Testis (tissue), 3 donors: Measurements from ENCODE around the gene CD300LG. TPM values are rescaled to one million over a fixed set of nuclear protein-coding genes. Genes with fewer than 3 reads are reported as not detected.

ENCODE experiments used
- DNase-seq: peaks from one replicate; pipeline ENCODE4 v3.0.0-alpha.2; 2019
- H3K27ac ChIP-seq, 2 donors: fragments of 200-600 bp; sonication (generic); one replicate each; pipeline ENCODE4 v1.5.1; 2019
- H3K27me3 ChIP-seq: fragments of 200-600 bp; sonication (generic); one replicate; pipeline ENCODE4 v1.5.1; 2019
- H3K36me3 ChIP-seq: fragments of 200-600 bp; sonication (generic); one replicate; pipeline ENCODE4 v1.5.1; 2017; ENCODE audit warnings: low read depth; ENCODE audit errors: missing control alignments
- H3K4me1 ChIP-seq: fragments of 200-600 bp; sonication (generic); one replicate; pipeline ENCODE4 v1.5.1; 2019
- H3K4me3 ChIP-seq, 2 donors: fragments of 200-600 bp; sonication (generic); one replicate each; pipeline ENCODE4 v1.5.1; 2017 to 2019
- H3K9me3 ChIP-seq: fragments of 200-600 bp; sonication (generic); one replicate; pipeline ENCODE4 v1.5.1; 2017
- POLR2A ChIP-seq: fragments of 450-650 bp; IDR thresholded peaks from one replicate; pipeline ENCODE4 v1.6.1; 2017; ENCODE audit warnings: antibody characterized with exemption, mild to moderate bottlenecking, moderate library complexity
- WGBS, 2 donors: methylation state at CpG; one replicate each; pipeline ENCODE4 v1.1.5; 2018; 5-methylcytosine and 5-hydroxymethylcytosine counted together
- intact Hi-C: fragments of 100-400 bp; cut with DNase I; formaldehyde crosslinking; loops from one replicate; pipeline ENCODE4 v1.15.1; 2023; ENCODE audit warnings: low total_unique reads
- polyA plus RNA-seq: library from polyadenylated mRNA; stranded (reverse); fragments of 350-450 nt; fragmentation: Illumina TruSeq; extraction: RNeasy Lipid Tissue Mini Kit (QIAGEN cat#74804); gene quantifications from one replicate; pipeline ENCODE4 v1.2.3, GENCODE V29; 2014; ENCODE audit warnings: low read depth, low replicate concordance; ENCODE audit not compliant: insufficient read depth
- total RNA-seq, 2 donors: library from RNA; depleted of rRNA; stranded (reverse); fragments of >200 nt; gene quantifications; one replicate each; pipeline ENCODE4 v1.2.3, GENCODE V29; 2016
- TF ChIP-seq, protein P1 (sequence below), 3 experiments: fragments of 450-650 bp in 2 of 3; fragments of 200-600 bp in 1 of 3; sonication (generic) in 1 of 3; IDR thresholded peaks; one replicate each; pipeline ENCODE4 v1.5.1; 2016 to 2019; ENCODE audit warnings: antibody characterized with exemption in 3 of 3, mild to moderate bottlenecking in 2 of 3, moderate library complexity in 1 of 3

The CD300LG gene
- total and polyA plus RNA-seq, 3 donors from 2014 or later: 48.4 to 53.9 (median 49.2) TPM

- Histone ChIP-seq H3K4me3 (peak overlapping the region; percentile 78 to 87), H3K27me3 (no peaks in the 10 kb centered on the region), H3K27ac (peak overlapping the region; percentile 81 to 84), H3K9me3 (no peaks in the 10 kb centered on the region), H3K4me1 (peaks cover 13% of the 10 kb centered on the region), H3K36me3 (no peaks in the 10 kb centered on the region)
- TF ChIP-seq, protein P1, sequence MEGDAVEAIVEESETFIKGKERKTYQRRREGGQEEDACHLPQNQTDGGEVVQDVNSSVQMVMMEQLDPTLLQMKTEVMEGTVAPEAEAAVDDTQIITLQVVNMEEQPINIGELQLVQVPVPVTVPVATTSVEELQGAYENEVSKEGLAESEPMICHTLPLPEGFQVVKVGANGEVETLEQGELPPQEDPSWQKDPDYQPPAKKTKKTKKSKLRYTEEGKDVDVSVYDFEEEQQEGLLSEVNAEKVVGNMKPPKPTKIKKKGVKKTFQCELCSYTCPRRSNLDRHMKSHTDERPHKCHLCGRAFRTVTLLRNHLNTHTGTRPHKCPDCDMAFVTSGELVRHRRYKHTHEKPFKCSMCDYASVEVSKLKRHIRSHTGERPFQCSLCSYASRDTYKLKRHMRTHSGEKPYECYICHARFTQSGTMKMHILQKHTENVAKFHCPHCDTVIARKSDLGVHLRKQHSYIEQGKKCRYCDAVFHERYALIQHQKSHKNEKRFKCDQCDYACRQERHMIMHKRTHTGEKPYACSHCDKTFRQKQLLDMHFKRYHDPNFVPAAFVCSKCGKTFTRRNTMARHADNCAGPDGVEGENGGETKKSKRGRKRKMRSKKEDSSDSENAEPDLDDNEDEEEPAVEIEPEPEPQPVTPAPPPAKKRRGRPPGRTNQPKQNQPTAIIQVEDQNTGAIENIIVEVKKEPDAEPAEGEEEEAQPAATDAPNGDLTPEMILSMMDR (IDR thresholded peaks at IDR 0.05): no peak
- no peak for TF ChIP-seq POLR2A
- WGBS, 2 donors: 3 to 8% methylated on average over 21 to 37 of the region's 37 CpGs
- peak; percentile 92 for DNase-seq
- intact Hi-C loops: no loop called here
Measured at GRCh38 chr17:43905985-43906852, 59.2 kb downstream of the CD300LG start.

- Histone ChIP-seq H3K4me3 (peak overlapping the region; percentile 78 to 87), H3K4me1 (peaks cover 13% of the 10 kb centered on the region), H3K36me3 (no peaks in the 10 kb centered on the region), H3K27ac (peak overlapping the region; percentile 81 to 84), H3K9me3 (no peaks in the 10 kb centered on the region), H3K27me3 (no peaks in the 10 kb centered on the region)
- no peak for DNase-seq
- TF ChIP-seq POLR2A: no peak
- TF ChIP-seq, protein P1 (IDR thresholded peaks at IDR 0.05): no peak
- 0 to 1% methylated on average over 19 to 29 of the region's 29 CpGs for WGBS, 2 donors
- intact Hi-C loops: no loop called here
Measured at GRCh38 chr17:43906951-43907424, 60.0 kb downstream of the CD300LG start.

DNA sequence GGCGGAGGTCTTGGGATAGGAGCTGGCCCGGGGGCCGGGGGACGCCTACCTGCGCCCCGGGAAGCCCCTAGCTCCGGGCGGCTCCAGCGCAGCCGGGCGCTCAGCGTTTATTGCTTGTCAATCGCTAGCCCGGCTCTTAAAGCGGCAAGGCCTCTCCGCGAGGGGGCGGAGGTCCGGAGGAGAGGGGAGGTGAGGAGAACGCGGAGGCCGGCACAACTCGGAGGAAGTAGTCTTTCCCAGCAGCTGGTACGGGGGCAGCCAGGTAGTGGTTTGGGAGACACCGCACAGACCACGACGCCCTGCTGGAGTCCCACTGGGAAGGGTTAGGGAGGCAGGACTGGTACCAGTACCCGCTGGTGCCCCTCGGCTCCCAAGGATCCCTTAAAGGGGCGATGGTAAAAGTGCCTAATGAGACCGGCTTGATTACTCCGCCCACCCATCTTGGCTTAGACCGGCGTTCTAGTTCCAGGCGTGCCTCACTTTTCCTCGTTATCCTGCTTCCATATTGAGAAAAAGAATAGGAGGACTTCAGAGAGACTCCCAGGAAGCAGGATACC is 60.5 kb downstream of the CD300LG start, which contains the start of gene MPP2:
Gene MPP2, minus strand, starts transcription at position 112 of the 557 bp plus-strand sequence. CDS start 3,076 bp downstream, outside the sequence.
- TF ChIP-seq, protein P1 (IDR thresholded peaks at IDR 0.05): peak in 1 of 3 experiments; percentile 24
- TF ChIP-seq POLR2A: no peak
- H3K27ac ChIP-seq: peak within 1 kb of the TSS; percentile 81 to 84
- H3K4me3 ChIP-seq: peak within 1 kb of the TSS; percentile 78 to 87
- H3K36me3 ChIP-seq: no peaks in the 10 kb centered on the region
- intact Hi-C loops: no loop called here
- peaks cover 13% of the 10 kb centered on the region for H3K4me1 ChIP-seq
- peak; percentile 92 for DNase-seq
- no peaks in the 10 kb centered on the region for H3K27me3 ChIP-seq
- H3K9me3 ChIP-seq: no peaks in the 10 kb centered on the region
- WGBS, 2 donors: 0 to 1% methylated on average over 34 to 36 of the region's 36 CpGs

GRCh38 chr17:43907998-43908721 is 61.2 kb downstream of the CD300LG start:
- no peaks in the 10 kb centered on the region for H3K36me3 ChIP-seq
- no peak for TF ChIP-seq POLR2A
- no peaks in the 10 kb centered on the region for H3K27me3 ChIP-seq
- peak overlapping the region; percentile 81 to 84 for H3K27ac ChIP-seq
- H3K4me3 ChIP-seq: peak overlapping the region; percentile 78 to 87
- peaks cover 13% of the 10 kb centered on the region for H3K4me1 ChIP-seq
- 12 to 14% methylated on average over 23 to 26 of the region's 26 CpGs for WGBS, 2 donors
- peak; percentile 83 for DNase-seq
- intact Hi-C loops: no loop called here
- no peaks in the 10 kb centered on the region for H3K9me3 ChIP-seq
